Activated T-helper 17 cell treated with anti-CD3 and anti-CD28 coated beads, Interleukin-2, amount 50 U/mL, for 72 hours (primary cell): ENCODE results near the gene AUH. TPM values are rescaled to one million over a fixed set of nuclear protein-coding genes. Genes with fewer than 3 reads are reported as not detected.
A peak's percentile ranks its signal among the peaks of the same experiment; 100 is the strongest.

Experiments used
- ATAC-seq: fragments of 150-1000 bp; cut with Tn5 transposase; replicated peaks from 2 replicates; pipeline ENCODE4 v1.10.0; 2021; ENCODE audit warnings: mild to moderate bottlenecking, moderate library complexity
- H3K27ac Mint-ChIP-seq: one replicate; pipeline ENCODE4 v1.8.0; 2022; ENCODE audit warnings: mixed read lengths
- H3K27me3 Mint-ChIP-seq: one replicate; pipeline ENCODE4 v1.8.0; 2022; ENCODE audit warnings: mixed read lengths
- H3K36me3 Mint-ChIP-seq: one replicate; pipeline ENCODE4 v1.8.0; 2022; ENCODE audit warnings: low read depth, mild to moderate bottlenecking, mixed read lengths
- H3K4me1 Mint-ChIP-seq: one replicate; pipeline ENCODE4 v1.8.0; 2022; ENCODE audit warnings: mixed read lengths
- H3K4me3 Mint-ChIP-seq: one replicate; pipeline ENCODE4 v1.8.0; 2022; ENCODE audit warnings: mild to moderate bottlenecking, mixed read lengths
- H3K9me3 Mint-ChIP-seq: one replicate; pipeline ENCODE4 v1.8.0; 2022; ENCODE audit warnings: mixed read lengths
- total RNA-seq, 2 donors: library from RNA; stranded (reverse); gene quantifications; one replicate each; pipeline ENCODE4 v1.2.3, GENCODE V29; 2022

The AUH gene
- total RNA-seq, 2 donors from 2014 or later = 38.2 to 45.7 TPM

GRCh38 chr9:91338681-91339080 lies 23.0 kb downstream of the AUH start:
- ATAC-seq = no peak
- Mint-ChIP-seq H3K4me3 (no peak overlapping the region), H3K36me3 (peaks cover 73% of the 10 kb centered on the region), H3K27ac (no peak overlapping the region), H3K4me1 (peaks cover 29% of the 10 kb centered on the region), H3K9me3 (no peaks in the 10 kb centered on the region), H3K27me3 (no peaks in the 10 kb centered on the region)

DNA sequence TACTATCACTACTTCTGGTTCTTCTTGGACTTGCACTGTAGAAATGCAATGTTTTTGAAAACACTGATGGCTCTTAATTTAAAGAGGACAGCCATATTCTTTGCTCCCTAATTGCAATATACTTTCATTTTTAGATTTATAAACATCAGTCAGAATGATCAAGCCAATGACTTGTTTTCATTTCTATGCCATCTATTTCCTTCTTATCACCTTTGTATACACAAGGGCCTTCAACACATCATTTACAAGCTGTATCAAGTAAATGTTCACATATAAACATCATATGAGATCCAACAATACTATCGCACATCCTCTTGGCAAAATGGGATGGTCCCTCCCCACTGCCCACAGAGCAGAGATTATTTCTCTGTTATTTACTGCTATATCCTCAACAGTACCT lies 24.9 kb downstream of the AUH start:
- no peak for ATAC-seq
- H3K27ac Mint-ChIP-seq = no peak overlapping the region
- H3K27me3 Mint-ChIP-seq = no peaks in the 10 kb centered on the region
- no peak overlapping the region for H3K4me3 Mint-ChIP-seq
- H3K4me1 Mint-ChIP-seq = peaks cover 18% of the 10 kb centered on the region
- H3K9me3 Mint-ChIP-seq = no peaks in the 10 kb centered on the region
- peaks cover 64% of the 10 kb centered on the region for H3K36me3 Mint-ChIP-seq

DNA sequence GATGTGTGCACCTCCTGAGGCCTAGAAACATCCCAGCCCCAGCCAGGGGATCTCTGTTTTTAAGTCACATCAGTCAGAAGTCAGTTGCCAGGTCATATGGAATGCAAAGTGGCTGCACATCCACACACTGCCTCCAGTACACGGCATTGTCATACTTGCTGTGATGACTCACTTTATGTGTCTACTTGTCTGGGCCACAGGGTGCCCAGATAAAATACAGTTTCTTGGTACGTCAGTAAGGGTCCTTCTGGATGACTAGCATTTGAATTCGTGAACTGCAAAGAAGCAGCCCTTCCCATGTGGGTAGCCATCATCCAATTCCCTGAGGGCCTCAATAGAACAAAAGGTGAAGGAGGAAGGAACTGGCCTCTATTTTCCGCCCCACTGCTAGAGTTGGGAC lies 27.7 kb downstream of the AUH start:
- H3K9me3 Mint-ChIP-seq = no peaks in the 10 kb centered on the region
- H3K36me3 Mint-ChIP-seq = peaks cover 55% of the 10 kb centered on the region
- H3K27ac Mint-ChIP-seq = no peak overlapping the region
- no peak overlapping the region for H3K4me3 Mint-ChIP-seq
- peak; percentile 85 for ATAC-seq
- no peaks in the 10 kb centered on the region for H3K27me3 Mint-ChIP-seq
- peaks cover 5% of the 10 kb centered on the region for H3K4me1 Mint-ChIP-seq

DNA sequence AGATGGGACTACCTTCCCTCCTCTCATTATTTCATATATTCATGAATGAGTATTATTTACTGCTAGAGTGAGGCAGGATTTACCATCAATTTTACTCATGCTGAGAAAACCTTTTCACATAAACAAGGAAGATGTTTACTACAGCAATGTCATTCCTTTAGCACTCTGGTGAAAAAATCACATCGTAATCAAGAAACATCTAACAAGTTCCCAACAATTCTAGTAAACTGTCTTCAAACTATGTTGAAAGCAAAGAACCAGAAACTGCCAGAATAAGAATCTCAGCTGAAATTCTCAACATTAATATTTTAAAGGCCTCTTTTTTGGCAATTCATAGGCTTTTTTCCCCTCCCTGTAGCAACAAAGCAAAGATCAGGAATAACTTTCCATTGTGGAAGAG lies 28.2 kb downstream of the AUH start:
- Mint-ChIP-seq H3K27me3 (no peaks in the 10 kb centered on the region), H3K4me1 (peaks cover 5% of the 10 kb centered on the region), H3K9me3 (no peaks in the 10 kb centered on the region), H3K4me3 (no peak overlapping the region), H3K27ac (no peak overlapping the region), H3K36me3 (peaks cover 55% of the 10 kb centered on the region)
- ATAC-seq = no peak

DNA sequence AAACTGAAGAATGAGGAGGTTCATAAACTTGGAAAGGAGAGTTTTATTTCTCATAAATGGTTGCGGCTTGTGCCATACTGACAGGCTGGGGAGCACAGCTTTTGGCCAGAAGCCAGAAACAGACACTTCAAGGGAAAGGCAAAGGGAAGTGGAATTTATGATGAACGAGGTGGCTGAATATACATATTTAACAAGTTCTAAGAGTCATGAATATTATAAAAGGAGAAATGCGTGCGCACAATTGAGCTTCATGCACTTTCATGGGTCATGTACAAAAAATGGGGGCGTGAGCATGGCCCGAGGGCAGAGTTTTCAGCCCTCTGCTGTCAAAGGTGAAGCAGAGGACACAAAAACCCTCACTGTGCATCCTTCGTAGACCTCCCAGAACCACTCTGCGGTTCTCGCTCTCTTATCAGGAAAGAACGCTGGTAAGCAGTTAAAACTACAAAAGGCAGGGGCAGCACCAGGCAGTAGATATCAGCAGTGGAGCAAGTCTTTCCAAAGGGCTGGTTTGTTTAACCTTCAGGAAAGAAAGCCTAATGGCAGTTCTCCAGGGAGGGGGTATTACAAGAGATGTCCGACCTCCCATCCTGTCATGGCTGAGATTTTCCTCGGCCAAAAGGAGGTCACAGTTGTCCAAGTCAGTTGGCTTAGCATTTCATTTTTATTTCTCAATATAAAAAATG lies 29.0 kb downstream of the AUH start:
- H3K27ac Mint-ChIP-seq = no peak overlapping the region
- H3K4me1 Mint-ChIP-seq = no peaks in the 10 kb centered on the region

DNA sequence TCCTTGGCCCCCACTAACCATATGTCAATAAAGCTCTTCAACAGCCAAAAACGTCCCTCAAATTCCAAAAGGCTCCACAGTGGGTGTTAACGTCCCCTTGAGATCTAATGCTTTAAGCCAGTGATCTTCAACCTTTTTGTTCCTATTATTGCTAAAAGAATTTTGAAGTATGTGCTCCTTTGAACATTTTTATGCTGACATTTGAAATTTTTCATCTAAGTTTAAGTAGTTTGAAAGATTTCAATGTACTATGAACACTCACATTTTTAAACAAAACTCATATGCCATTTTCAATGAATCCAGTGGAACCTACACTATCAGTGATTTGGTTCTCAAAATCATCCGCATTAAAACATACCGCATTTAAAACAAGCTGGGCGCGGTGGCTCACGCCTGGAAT lies 29.9 kb downstream of the AUH start:
- no peak for ATAC-seq
- Mint-ChIP-seq H3K4me3 (no peak overlapping the region), H3K4me1 (no peaks in the 10 kb centered on the region), H3K27me3 (no peaks in the 10 kb centered on the region), H3K9me3 (no peaks in the 10 kb centered on the region), H3K27ac (no peak overlapping the region), H3K36me3 (peaks cover 55% of the 10 kb centered on the region)

More for the DNA sequence above, 29.0 kb downstream of the AUH start:
- H3K36me3 Mint-ChIP-seq = peaks cover 55% of the 10 kb centered on the region
- no peaks in the 10 kb centered on the region for H3K27me3 Mint-ChIP-seq
- H3K9me3 Mint-ChIP-seq = no peaks in the 10 kb centered on the region
- no peak overlapping the region for H3K4me3 Mint-ChIP-seq
- no peak for ATAC-seq

GRCh38 chr9:91328186-91328585 lies 33.5 kb downstream of the AUH start:
- Mint-ChIP-seq H3K36me3 (peaks cover 75% of the 10 kb centered on the region), H3K9me3 (no peaks in the 10 kb centered on the region), H3K27me3 (no peaks in the 10 kb centered on the region), H3K27ac (no peak overlapping the region), H3K4me1 (no peaks in the 10 kb centered on the region), H3K4me3 (no peak overlapping the region)
- ATAC-seq = no peak

DNA sequence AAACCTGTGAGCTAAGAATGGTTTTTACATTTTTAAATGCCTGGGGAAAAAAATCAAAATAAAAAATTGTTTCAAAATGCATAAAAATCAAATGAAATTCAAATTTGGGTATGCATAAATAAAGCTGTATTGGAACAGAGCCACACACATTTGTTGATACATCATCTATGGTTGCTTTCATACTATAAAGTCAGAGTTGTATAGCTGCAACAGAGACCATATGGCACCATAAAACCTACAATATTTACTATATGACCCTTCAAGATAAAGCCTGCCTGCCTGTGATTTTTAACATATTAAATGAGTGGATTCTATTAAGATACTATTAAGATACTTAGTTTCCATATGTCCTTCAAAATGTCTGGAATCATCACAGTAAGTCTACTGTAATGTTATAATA lies 40.0 kb downstream of the AUH start:
- Mint-ChIP-seq H3K9me3 (no peaks in the 10 kb centered on the region), H3K27me3 (no peaks in the 10 kb centered on the region), H3K4me1 (peaks cover 9% of the 10 kb centered on the region), H3K4me3 (no peak overlapping the region), H3K36me3 (peaks cover 84% of the 10 kb centered on the region), H3K27ac (no peak overlapping the region)
- ATAC-seq = no peak

DNA sequence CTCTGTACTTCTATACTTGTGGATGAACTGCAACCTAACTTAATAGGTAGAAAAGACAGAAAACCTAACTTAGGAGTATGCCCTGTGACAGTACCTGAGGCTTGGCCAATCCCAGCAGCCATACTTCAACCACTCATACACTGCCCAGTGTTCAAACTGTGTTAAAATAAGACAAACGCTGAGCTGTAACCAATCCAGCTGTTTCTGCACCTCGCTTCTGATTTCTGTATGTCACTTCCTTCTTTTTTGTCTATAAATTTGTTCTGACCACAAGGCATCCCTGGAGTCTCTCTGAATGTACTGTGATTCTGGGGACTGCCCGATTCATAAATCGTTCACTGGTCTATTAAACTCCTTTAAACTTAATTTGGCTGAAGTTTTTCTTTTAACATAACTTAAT lies 41.4 kb downstream of the AUH start:
- no peaks in the 10 kb centered on the region for H3K27me3 Mint-ChIP-seq
- H3K9me3 Mint-ChIP-seq = no peaks in the 10 kb centered on the region
- no peak for ATAC-seq
- no peak overlapping the region for H3K27ac Mint-ChIP-seq
- H3K4me1 Mint-ChIP-seq = peaks cover 9% of the 10 kb centered on the region
- H3K4me3 Mint-ChIP-seq = no peak overlapping the region
- H3K36me3 Mint-ChIP-seq = peaks cover 80% of the 10 kb centered on the region

GRCh38 chr9:91316093-91316492 lies 45.6 kb downstream of the AUH start:
- no peak overlapping the region for H3K27ac Mint-ChIP-seq
- H3K36me3 Mint-ChIP-seq = peaks cover 73% of the 10 kb centered on the region
- H3K27me3 Mint-ChIP-seq = no peaks in the 10 kb centered on the region

GRCh38 chr9:91315191-91315590 lies 46.5 kb downstream of the AUH start:
- Mint-ChIP-seq H3K27ac (no peak overlapping the region), H3K9me3 (no peaks in the 10 kb centered on the region), H3K27me3 (no peaks in the 10 kb centered on the region), H3K4me3 (no peak overlapping the region), H3K4me1 (peaks cover 9% of the 10 kb centered on the region), H3K36me3 (peaks cover 75% of the 10 kb centered on the region)
- no peak for ATAC-seq

More at GRCh38 chr9:91316093-91316492, 45.6 kb downstream of the AUH start:
- H3K9me3 Mint-ChIP-seq = no peaks in the 10 kb centered on the region
- no peak overlapping the region for H3K4me3 Mint-ChIP-seq
- ATAC-seq = no peak
- H3K4me1 Mint-ChIP-seq = peaks cover 9% of the 10 kb centered on the region

- Mint-ChIP-seq H3K9me3 (no peaks in the 10 kb centered on the region), H3K27me3 (no peaks in the 10 kb centered on the region), H3K4me1 (peaks cover 5% of the 10 kb centered on the region), H3K4me3 (no peak overlapping the region), H3K27ac (no peak overlapping the region), H3K36me3 (peaks cover 69% of the 10 kb centered on the region)
- ATAC-seq = no peak
These were observed 48.9 kb downstream of the AUH start for GRCh38 chr9:91312717-91313325.

DNA sequence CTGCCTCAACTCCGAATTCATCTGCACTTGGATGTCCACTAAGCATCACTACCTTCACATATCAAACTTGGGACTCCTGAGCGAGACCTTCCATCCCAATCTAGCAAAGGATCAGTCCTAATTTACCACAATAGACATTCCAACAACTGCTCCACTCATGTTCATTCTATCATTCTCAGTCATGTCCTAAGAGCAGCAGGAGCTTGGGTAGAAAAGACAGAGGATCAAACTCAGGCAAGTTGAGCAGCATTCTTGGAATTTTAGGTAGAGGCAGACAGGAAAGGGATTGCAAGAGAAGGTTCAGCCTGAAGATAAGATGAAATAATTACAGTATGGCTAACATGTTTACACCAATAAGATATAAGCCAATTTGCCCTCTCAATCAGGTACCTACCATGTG lies 51.7 kb downstream of the AUH start:
- Mint-ChIP-seq H3K36me3 (peaks cover 74% of the 10 kb centered on the region), H3K27ac (no peak overlapping the region), H3K4me1 (peaks cover 12% of the 10 kb centered on the region)

GRCh38 chr9:91308191-91308590 lies 53.5 kb downstream of the AUH start:
- peak; percentile 66 for ATAC-seq
- no peaks in the 10 kb centered on the region for H3K9me3 Mint-ChIP-seq
- no peaks in the 10 kb centered on the region for H3K27me3 Mint-ChIP-seq
- peaks cover 82% of the 10 kb centered on the region for H3K36me3 Mint-ChIP-seq
- H3K4me3 Mint-ChIP-seq = no peak overlapping the region
- H3K27ac Mint-ChIP-seq = peak overlapping the region; percentile 49
- peaks cover 12% of the 10 kb centered on the region for H3K4me1 Mint-ChIP-seq

More for the DNA sequence above, 51.7 kb downstream of the AUH start:
- ATAC-seq = no peak
- Mint-ChIP-seq H3K4me3 (no peak overlapping the region), H3K27me3 (no peaks in the 10 kb centered on the region), H3K9me3 (no peaks in the 10 kb centered on the region)

- H3K4me1 Mint-ChIP-seq = peaks cover 12% of the 10 kb centered on the region
- peaks cover 78% of the 10 kb centered on the region for H3K36me3 Mint-ChIP-seq
- H3K27ac Mint-ChIP-seq = no peak overlapping the region
- no peaks in the 10 kb centered on the region for H3K9me3 Mint-ChIP-seq
- no peak for ATAC-seq
- no peak overlapping the region for H3K4me3 Mint-ChIP-seq
- H3K27me3 Mint-ChIP-seq = no peaks in the 10 kb centered on the region
These were observed 54.4 kb downstream of the AUH start for GRCh38 chr9:91307279-91307678.
